ENCODE measurements around the gene CRYBG1. TPM values are rescaled to one million over a fixed set of nuclear protein-coding genes. Genes with fewer than 3 reads are reported as not detected.

The CRYBG1 gene
- total and polyA plus RNA-seq, 2 of the 13 experiments (the other 11 are each of a cell fraction or from before 2014, with no cell fraction given) = 10.1 to 21.9 TPM

DNA sequence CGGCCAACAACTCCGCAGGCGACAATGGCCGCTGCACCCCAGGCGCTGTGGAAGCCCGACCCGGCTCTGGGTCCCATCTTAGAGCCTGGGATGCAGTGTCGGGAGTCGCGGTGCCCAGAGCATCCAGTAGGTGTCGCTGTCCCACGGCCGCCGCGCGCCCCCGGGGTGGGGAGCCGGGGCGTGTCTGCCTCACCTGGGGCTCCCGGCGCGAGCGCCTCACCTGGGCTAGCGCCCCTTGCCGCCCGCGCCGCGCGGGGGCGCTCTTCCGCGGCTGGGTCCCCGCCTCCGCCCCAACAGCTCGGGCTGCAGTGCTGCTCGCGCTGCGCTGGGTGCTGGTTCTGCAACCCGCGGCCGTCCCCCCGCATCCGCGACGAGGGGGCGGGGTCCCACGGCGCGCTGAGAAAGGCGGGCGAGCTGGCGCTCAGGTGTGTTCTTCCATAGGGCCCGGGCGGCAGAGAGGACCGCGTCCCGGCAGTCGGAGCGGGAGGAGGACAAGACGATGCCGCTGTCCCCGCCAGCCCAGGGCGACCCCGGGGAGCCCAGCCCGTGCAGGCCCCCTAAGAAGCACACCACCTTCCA is at the start of gene CRYBG1 (continued):
- TF ChIP-seq PATZ1 (CRISPR knock-in tag; IDR thresholded peaks at IDR 0.05) (peak; percentile 75), HMGXB4 (CRISPR knock-in tag; IDR thresholded peaks at IDR 0.05; ENCODE audit: borderline replicate concordance in 1 of 2, low read depth in 1 of 2) (peak; percentile 53 to 57; a peak in 2 of 4 replicates), KLF12 (CRISPR knock-in tag; IDR thresholded peaks at IDR 0.05; ENCODE audit: borderline replicate concordance) (peak; percentile 95), LCORL (IDR thresholded peaks at IDR 0.05) (no peak), LCORL (CRISPR knock-in tag; IDR thresholded peaks at IDR 0.05) (peak; percentile 80), GABPB1 (CRISPR knock-in tag; IDR thresholded peaks at IDR 0.05) (0 out of 2 replicates have a peak, but pooled peaks have one; percentile 18), ZNF512B (CRISPR knock-in tag; IDR thresholded peaks at IDR 0.05; ENCODE audit: borderline replicate concordance) (no peak), HDAC2 (CRISPR knock-in tag; IDR thresholded peaks at IDR 0.05) (peak; percentile 20; the same call in 1 of the 2 replicates), KDM2A (CRISPR knock-in tag; IDR thresholded peaks at IDR 0.05; ENCODE audit: borderline replicate concordance, low read depth) (0 out of 2 replicates have a peak, but pooled peaks have one; percentile 35), BORCS8-MEF2B (CRISPR knock-in tag; IDR thresholded peaks at IDR 0.05) (0 out of 2 replicates have a peak, but pooled peaks have one; percentile 21), ZHX2 (IDR thresholded peaks at IDR 0.05; ENCODE audit: low read depth) (0 out of 2 replicates have a peak, but pooled peaks have one; percentile 30), ZHX2 (CRISPR knock-in tag; IDR thresholded peaks at IDR 0.05; ENCODE audit: borderline replicate concordance) (no peak), ZNF563 (CRISPR knock-in tag; IDR thresholded peaks at IDR 0.05) (0 out of 2 replicates have a peak, but pooled peaks have one; percentile 24)
- TF ChIP-seq, protein P1, sequence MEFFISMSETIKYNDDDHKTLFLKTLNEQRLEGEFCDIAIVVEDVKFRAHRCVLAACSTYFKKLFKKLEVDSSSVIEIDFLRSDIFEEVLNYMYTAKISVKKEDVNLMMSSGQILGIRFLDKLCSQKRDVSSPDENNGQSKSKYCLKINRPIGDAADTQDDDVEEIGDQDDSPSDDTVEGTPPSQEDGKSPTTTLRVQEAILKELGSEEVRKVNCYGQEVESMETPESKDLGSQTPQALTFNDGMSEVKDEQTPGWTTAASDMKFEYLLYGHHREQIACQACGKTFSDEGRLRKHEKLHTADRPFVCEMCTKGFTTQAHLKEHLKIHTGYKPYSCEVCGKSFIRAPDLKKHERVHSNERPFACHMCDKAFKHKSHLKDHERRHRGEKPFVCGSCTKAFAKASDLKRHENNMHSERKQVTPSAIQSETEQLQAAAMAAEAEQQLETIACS (CRISPR knock-in tag; IDR thresholded peaks at IDR 0.05) = peak; percentile 63
